ENCODE measurements around the gene HLCS. TPM values are rescaled to one million over a fixed set of nuclear protein-coding genes. Genes with fewer than 3 reads are reported as not detected.
"Not testable (repeated sequence)": the region's sequence is repeated elsewhere in the genome, so short reads cannot be mapped to it uniquely, and the experiment has no call there.

Gene HLCS
- total RNA-seq, 1 donor from 2014 or later = 15.3 TPM

GRCh38 chr21:36841866-36842265 lies 124.6 kb downstream of the HLCS start:
- Mint-ChIP-seq H3K4me3 (no peak overlapping the region), H3K4me1 (no peaks in the 10 kb centered on the region), H3K27ac (no peak overlapping the region), H3K9me3 (no peaks in the 10 kb centered on the region), H3K27me3 (no peaks in the 10 kb centered on the region), H3K36me3 (ENCODE audit: low read depth) (no peaks in the 10 kb centered on the region)
- no peak for DNase-seq
- intact Hi-C loops (cut with micrococcal nuclease) = no loop called here

GRCh38 chr21:36839735-36840134 lies 126.7 kb downstream of the HLCS start:
- Mint-ChIP-seq H3K4me1 (no peaks in the 10 kb centered on the region), H3K4me3 (no peak overlapping the region), H3K36me3 (ENCODE audit: low read depth) (no peaks in the 10 kb centered on the region), H3K9me3 (no peaks in the 10 kb centered on the region), H3K27me3 (no peaks in the 10 kb centered on the region), H3K27ac (no peak overlapping the region)
- intact Hi-C loops (cut with micrococcal nuclease) = no loop called here
- DNase-seq = no peak

GRCh38 chr21:36839123-36839522 lies 127.3 kb downstream of the HLCS start:
- intact Hi-C loops (cut with micrococcal nuclease) = no loop called here
- H3K9me3 Mint-ChIP-seq = no peaks in the 10 kb centered on the region
- no peak for DNase-seq
- no peaks in the 10 kb centered on the region for H3K36me3 Mint-ChIP-seq (ENCODE audit: low read depth)
- no peak overlapping the region for H3K27ac Mint-ChIP-seq
- H3K4me1 Mint-ChIP-seq = no peaks in the 10 kb centered on the region
- H3K27me3 Mint-ChIP-seq = no peaks in the 10 kb centered on the region
- no peak overlapping the region for H3K4me3 Mint-ChIP-seq

- Mint-ChIP-seq H3K27ac (no peak overlapping the region), H3K4me1 (peaks cover 2% of the 10 kb centered on the region)
- intact Hi-C loops (cut with micrococcal nuclease) = no loop called here
Observed at GRCh38 chr21:36835383-36835795, 131.1 kb downstream of the HLCS start.

GRCh38 chr21:36834192-36834591 lies 132.3 kb downstream of the HLCS start:
- intact Hi-C loops (cut with micrococcal nuclease) = no loop called here
- no peak overlapping the region for H3K4me3 Mint-ChIP-seq
- H3K9me3 Mint-ChIP-seq = no peaks in the 10 kb centered on the region
- H3K4me1 Mint-ChIP-seq = peaks cover 2% of the 10 kb centered on the region
- H3K27ac Mint-ChIP-seq = no peak overlapping the region
- no peaks in the 10 kb centered on the region for H3K36me3 Mint-ChIP-seq (ENCODE audit: low read depth)
- DNase-seq = no peak
- H3K27me3 Mint-ChIP-seq = no peaks in the 10 kb centered on the region

More at GRCh38 chr21:36835383-36835795, 131.1 kb downstream of the HLCS start:
- no peak overlapping the region for H3K4me3 Mint-ChIP-seq
- H3K9me3 Mint-ChIP-seq = no peaks in the 10 kb centered on the region
- no peak for DNase-seq
- no peaks in the 10 kb centered on the region for H3K27me3 Mint-ChIP-seq
- no peaks in the 10 kb centered on the region for H3K36me3 Mint-ChIP-seq (ENCODE audit: low read depth)

- Mint-ChIP-seq H3K27ac (no peak overlapping the region), H3K9me3 (no peaks in the 10 kb centered on the region), H3K27me3 (peaks cover 2% of the 10 kb centered on the region), H3K36me3 (ENCODE audit: low read depth) (no peaks in the 10 kb centered on the region), H3K4me1 (peaks cover 2% of the 10 kb centered on the region), H3K4me3 (no peak overlapping the region)
- DNase-seq = no peak
- intact Hi-C loops (cut with micrococcal nuclease) = no loop called here
Observed at GRCh38 chr21:36830100-36830499, 136.4 kb downstream of the HLCS start.

- Mint-ChIP-seq H3K36me3 (ENCODE audit: low read depth) (no peaks in the 10 kb centered on the region), H3K4me3 (no peak overlapping the region), H3K4me1 (peaks cover 2% of the 10 kb centered on the region), H3K27ac (no peak overlapping the region), H3K9me3 (no peaks in the 10 kb centered on the region), H3K27me3 (peaks cover 2% of the 10 kb centered on the region)
- no peak for DNase-seq
- intact Hi-C loops (cut with micrococcal nuclease) = no loop called here
Observed at GRCh38 chr21:36828891-36829515, 137.5 kb downstream of the HLCS start.

- H3K4me1 Mint-ChIP-seq = peaks cover 2% of the 10 kb centered on the region
Observed at GRCh38 chr21:36828208-36828607, 138.3 kb downstream of the HLCS start.

GRCh38 chr21:36825658-36826057 lies 140.8 kb downstream of the HLCS start:
- no peak overlapping the region for H3K27ac Mint-ChIP-seq
- H3K9me3 Mint-ChIP-seq = no peaks in the 10 kb centered on the region
- intact Hi-C loops (cut with micrococcal nuclease) = no loop called here
- peaks cover 2% of the 10 kb centered on the region for H3K27me3 Mint-ChIP-seq
- no peak overlapping the region for H3K4me3 Mint-ChIP-seq
- H3K36me3 Mint-ChIP-seq (ENCODE audit: low read depth) = no peaks in the 10 kb centered on the region
- H3K4me1 Mint-ChIP-seq = no peaks in the 10 kb centered on the region
- DNase-seq = no peak

More at GRCh38 chr21:36828208-36828607, 138.3 kb downstream of the HLCS start:
- no peak overlapping the region for H3K27ac Mint-ChIP-seq
- no peak overlapping the region for H3K4me3 Mint-ChIP-seq
- no peak for DNase-seq
- no peaks in the 10 kb centered on the region for H3K36me3 Mint-ChIP-seq (ENCODE audit: low read depth)
- H3K9me3 Mint-ChIP-seq = no peaks in the 10 kb centered on the region
- intact Hi-C loops (cut with micrococcal nuclease) = no loop called here
- H3K27me3 Mint-ChIP-seq = peaks cover 2% of the 10 kb centered on the region

- no peak for DNase-seq
- no peaks in the 10 kb centered on the region for H3K9me3 Mint-ChIP-seq
- H3K36me3 Mint-ChIP-seq (ENCODE audit: low read depth) = no peaks in the 10 kb centered on the region
- H3K4me3 Mint-ChIP-seq = no peak overlapping the region
- H3K27ac Mint-ChIP-seq = no peak overlapping the region
- intact Hi-C loops (cut with micrococcal nuclease) = no loop called here
- H3K4me1 Mint-ChIP-seq = no peaks in the 10 kb centered on the region
- H3K27me3 Mint-ChIP-seq = no peaks in the 10 kb centered on the region
Observed at GRCh38 chr21:36821032-36821299, 145.5 kb downstream of the HLCS start.

- H3K27ac Mint-ChIP-seq = no peak overlapping the region
Observed at GRCh38 chr21:36820176-36821031, 146.1 kb downstream of the HLCS start.

GRCh38 chr21:36817732-36818450 lies 148.6 kb downstream of the HLCS start:
- H3K36me3 Mint-ChIP-seq (ENCODE audit: low read depth) = no peaks in the 10 kb centered on the region
- H3K4me1 Mint-ChIP-seq = no peaks in the 10 kb centered on the region
- H3K27ac Mint-ChIP-seq = no peak overlapping the region
- no peaks in the 10 kb centered on the region for H3K9me3 Mint-ChIP-seq
- intact Hi-C loops (cut with micrococcal nuclease) = no loop called here
- H3K27me3 Mint-ChIP-seq = no peaks in the 10 kb centered on the region
- DNase-seq = no peak
- H3K4me3 Mint-ChIP-seq = no peak overlapping the region

More at GRCh38 chr21:36820176-36821031, 146.1 kb downstream of the HLCS start:
- H3K27me3 Mint-ChIP-seq = no peaks in the 10 kb centered on the region
- no peak overlapping the region for H3K4me3 Mint-ChIP-seq
- H3K4me1 Mint-ChIP-seq = no peaks in the 10 kb centered on the region
- no peaks in the 10 kb centered on the region for H3K9me3 Mint-ChIP-seq
- no peaks in the 10 kb centered on the region for H3K36me3 Mint-ChIP-seq (ENCODE audit: low read depth)
- DNase-seq = no peak
- intact Hi-C loops (cut with micrococcal nuclease) = no loop called here

GRCh38 chr21:36816561-36817130 lies 149.8 kb downstream of the HLCS start:
- no peaks in the 10 kb centered on the region for H3K27me3 Mint-ChIP-seq
- intact Hi-C loops (cut with micrococcal nuclease) = no loop called here
- no peak overlapping the region for H3K27ac Mint-ChIP-seq
- DNase-seq = no peak
- H3K36me3 Mint-ChIP-seq (ENCODE audit: low read depth) = no peaks in the 10 kb centered on the region
- no peaks in the 10 kb centered on the region for H3K4me1 Mint-ChIP-seq
- no peaks in the 10 kb centered on the region for H3K9me3 Mint-ChIP-seq
- no peak overlapping the region for H3K4me3 Mint-ChIP-seq

- H3K9me3 Mint-ChIP-seq; H3K4me1 Mint-ChIP-seq; intact Hi-C loops (cut with micrococcal nuclease); H3K27me3 Mint-ChIP-seq; H3K27ac Mint-ChIP-seq; H3K36me3 Mint-ChIP-seq (ENCODE audit: low read depth); DNase-seq; H3K4me3 Mint-ChIP-seq: not testable (repeated sequence)
Observed at GRCh38 chr21:36816026-36816425, 150.4 kb downstream of the HLCS start.

Data from activated CD4-positive, alpha-beta T cell treated with anti-CD3 and anti-CD28 coated beads, Interleukin-2, amount 10 ng/mL, durations not matched to agents 24 days and 14 days (primary cell).